Astrocyte of the spinal cord (primary cell): ENCODE measurements around the gene MOSMO.
"Not testable (repeated sequence)": the region's sequence is repeated elsewhere in the genome, so short reads cannot be mapped to it uniquely, and the experiment has no call there.

Experiments
- DNase-seq: peaks from one replicate; pipeline ENCODE4 v3.0.0; 2011; ENCODE audit warnings: low read depth, low spot score
- H3K4me3 ChIP-seq: 2 replicates; pipeline ENCODE4 v1.5.1; 2011; ENCODE audit warnings: low read depth, mild to moderate bottlenecking, low read length, moderate library complexity
- CTCF ChIP-seq: IDR thresholded peaks from 2 replicates; pipeline ENCODE4 v1.5.1; 2012; ENCODE audit warnings: low read depth, mild to moderate bottlenecking, low read length, inconsistent platforms
- in situ Hi-C: cut with HindIII; loops from 2 replicates; pipeline ENCODE4 v1.10.0; 2017; ENCODE audit warnings: low sequenced_read_pairs

MOSMO gene

GRCh38 chr16:22109258-22109898 is 101.5 kb downstream of the MOSMO start:
- DNase-seq: no peak
- in situ Hi-C loops: no loop called here
- no peak for TF ChIP-seq CTCF
- H3K4me3 ChIP-seq: no peak overlapping the region

DNA sequence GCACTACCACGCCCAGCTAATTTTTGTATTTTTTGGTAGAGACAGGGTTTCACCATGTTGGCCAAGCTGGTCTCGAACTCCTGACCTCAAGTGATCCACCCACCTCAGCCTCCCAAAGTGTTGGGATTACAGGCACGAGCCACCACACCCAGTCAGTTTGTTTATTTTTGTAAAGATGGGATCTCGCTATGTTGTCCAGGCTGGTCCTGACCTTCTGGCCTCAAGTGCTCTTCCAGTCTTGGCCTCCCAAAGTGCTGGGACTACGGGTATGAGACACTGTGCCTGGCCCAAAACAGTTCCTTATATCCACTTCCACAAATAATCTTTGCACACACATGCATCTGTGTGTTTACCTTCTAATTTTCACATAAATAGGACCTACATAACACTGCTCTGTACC is 103.7 kb downstream of the MOSMO start:
- H3K4me3 ChIP-seq, in situ Hi-C loops, DNase-seq: not testable (repeated sequence)

- no peak for TF ChIP-seq CTCF
- no peak overlapping the region for H3K4me3 ChIP-seq
- no peak for DNase-seq
- in situ Hi-C loops: no loop called here
Measured at GRCh38 chr16:22116095-22116700, 108.3 kb downstream of the MOSMO start.

- in situ Hi-C loops: no loop called here
- TF ChIP-seq CTCF: no peak
- DNase-seq: no peak
- no peak overlapping the region for H3K4me3 ChIP-seq
Measured at GRCh38 chr16:22117609-22118008, 109.7 kb downstream of the MOSMO start.

- in situ Hi-C loops: no loop called here
- no peak for DNase-seq
- H3K4me3 ChIP-seq: no peak overlapping the region
- TF ChIP-seq CTCF: no peak
Measured at GRCh38 chr16:22120440-22120839, 112.5 kb downstream of the MOSMO start.

- in situ Hi-C loops: no loop called here
- no peak overlapping the region for H3K4me3 ChIP-seq
- no peak for TF ChIP-seq CTCF
- no peak for DNase-seq
Measured at GRCh38 chr16:22122239-22122638, 114.3 kb downstream of the MOSMO start.

GRCh38 chr16:22123146-22123545 is 115.2 kb downstream of the MOSMO start:
- no peak for TF ChIP-seq CTCF
- H3K4me3 ChIP-seq: no peak overlapping the region
- in situ Hi-C loops: no loop called here
- no peak for DNase-seq
